ENCODE data around the gene HS6ST1. TPM values are rescaled to one million over a fixed set of nuclear protein-coding genes. Genes with fewer than 3 reads are reported as not detected.

Gene HS6ST1
- total and polyA plus RNA-seq, 2 donors (not counting 3 experiments of a cell fraction or from before 2014, with no cell fraction given): 12.8 to 19.4 TPM

GRCh38 chr2:128348701-128349100 lies 30.0 kb upstream of the HS6ST1 start:
- Histone ChIP-seq H3K4me3 (replicated peaks in 1 of 3; ENCODE audit: insufficient read depth in 1 of 3, low read depth in 1 of 3, low read length in 3 of 3) (no peak overlapping the region), H3K27ac (ENCODE audit: insufficient read depth, low read depth, low read length) (no peak overlapping the region), H3K4me1 (ENCODE audit: control insufficient read depth, extremely low read depth, insufficient read depth, low read length) (no peaks in the 10 kb centered on the region), H4K20me1 (replicated peaks; ENCODE audit: control insufficient read depth, extremely low read depth, insufficient read depth, low read length) (no peaks in the 10 kb centered on the region), H3K27me3 (ENCODE audit: control insufficient read depth in 2 of 2, insufficient read depth in 2 of 2, low read length in 2 of 2) (peaks cover 0 to 3% of the 10 kb centered on the region in 2 experiments), H3K4me2 (ENCODE audit: insufficient read depth, low read length) (no peak overlapping the region), H3K9me3 (replicated peaks; ENCODE audit: control insufficient read depth, insufficient read depth, low read length) (no peaks in the 10 kb centered on the region), H2AFZ (ENCODE audit: low read depth, low read length) (no peak overlapping the region), H3K9ac (replicated peaks; ENCODE audit: extremely low read depth, insufficient read depth, low read length) (no peak overlapping the region), H3K36me3 (ENCODE audit: control insufficient read depth in 2 of 2, extremely low read depth in 1 of 2, insufficient read depth in 2 of 2, low read length in 2 of 2) (no peaks in the 10 kb centered on the region), H3K9me1 (replicated peaks; ENCODE audit: control insufficient read depth, extremely low read depth, insufficient read depth, low read length) (no peaks in the 10 kb centered on the region), H3K79me2 (ENCODE audit: control insufficient read depth, insufficient read depth, low read length) (no peaks in the 10 kb centered on the region)
- no peak for FAIRE-seq
- ChIA-PET POLR2A (no interaction called here), CTCF (no interaction called here)
- BruUV-seq (replicated peaks): no TSS peak
- intact Hi-C loops (cut with micrococcal nuclease): no loop called here
- TF ChIP-seq GATA2 (IDR thresholded peaks at IDR 0.05; ENCODE audit: insufficient read depth, insufficient read length, low read depth, low read length) (no peak), CTCF (IDR thresholded peaks at IDR 0.05; ENCODE audit: extremely low read depth in 1 of 2, insufficient read depth in 1 of 2, low read depth in 1 of 2, low read length in 2 of 2) (no peak), POLR2A (IDR thresholded peaks at IDR 0.05; ENCODE audit: low read depth, low read length) (no peak), JUN (IDR thresholded peaks at IDR 0.05; ENCODE audit: borderline replicate concordance, insufficient read depth, insufficient read length, low read depth) (no peak), MAX (IDR thresholded peaks at IDR 0.05; ENCODE audit: insufficient read depth, insufficient read length) (no peak), FOS (IDR thresholded peaks at IDR 0.05; ENCODE audit: borderline replicate concordance, insufficient read depth, low read length) (no peak), POLR2AphosphoS5 (IDR thresholded peaks at IDR 0.05; ENCODE audit: insufficient read depth, low read depth, low read length) (no peak), EZH2 (IDR thresholded peaks at IDR 0.05; ENCODE audit: borderline replicate concordance, low read depth, low read length, severe bottlenecking) (no peak), MYC (IDR thresholded peaks at IDR 0.05; ENCODE audit: low read depth, low read length) (no peak)
- dilution Hi-C loops (cut with MboI; ENCODE audit: extremely low pct_ligation_motif_present, low sequenced_read_pairs): no loop called here
- no peak for DNase-seq (ENCODE audit: low read depth, low spot score)
